ENCODE results near the gene FLAD1. TPM values are rescaled to one million over a fixed set of nuclear protein-coding genes. Genes with fewer than 3 reads are reported as not detected.

The FLAD1 gene
- total RNA-seq, 1 experiment from 2014 or later, result 97.0 TPM

DNA sequence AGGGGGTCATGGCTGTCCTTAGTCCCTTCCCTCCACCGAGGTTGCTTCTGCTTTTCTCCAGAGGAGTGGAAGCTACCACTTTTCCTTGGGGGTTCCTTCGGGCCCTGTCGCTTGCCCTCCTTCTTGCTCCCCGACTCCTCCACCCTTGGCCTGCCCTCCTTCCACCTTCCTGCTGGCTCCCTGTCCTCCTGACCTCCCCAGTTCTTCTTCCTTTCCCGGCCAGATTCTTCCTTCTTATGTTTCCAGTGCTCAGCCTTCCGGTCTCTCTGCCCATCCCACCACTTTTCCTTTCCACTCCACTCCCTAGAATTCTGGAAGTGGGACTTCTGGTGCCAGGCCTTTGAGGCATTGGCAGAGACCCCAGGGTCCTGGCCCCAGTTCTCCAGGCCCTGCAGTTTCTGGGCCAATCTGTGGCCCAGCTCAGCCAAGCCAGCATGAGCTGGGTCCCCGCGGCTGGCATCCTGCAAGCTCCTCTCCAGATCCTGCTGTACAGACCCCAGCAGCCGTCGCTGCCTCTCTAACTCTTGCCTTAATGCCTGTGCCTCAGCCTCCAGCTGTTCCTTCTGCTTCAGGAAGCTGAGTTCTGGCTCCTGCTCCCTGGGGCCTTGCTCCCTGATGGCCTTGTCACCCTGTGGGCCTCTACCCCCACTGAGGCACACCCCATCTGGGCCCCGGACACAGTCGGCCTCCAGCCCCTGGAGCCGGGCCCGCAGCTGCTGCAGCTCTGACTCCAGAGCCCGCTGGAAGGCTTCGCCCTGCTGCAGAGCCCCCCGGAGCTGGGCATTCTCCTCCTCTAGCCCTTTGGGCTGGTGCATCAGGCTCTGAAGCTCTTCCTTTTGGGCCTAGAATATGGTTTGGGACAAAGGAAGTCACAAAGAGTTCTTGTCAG is 36.9 kb upstream of the FLAD1 start:
- no peak overlapping the region for H2BK12ac ChIP-seq (ENCODE audit: insufficient read length, low read depth, low read length)
- no peaks in the 10 kb centered on the region for H3K27me3 Mint-ChIP-seq (ENCODE audit: low read depth)
- no CpG with 5 or more reads among the region's 17 CpGs for WGBS (ENCODE audit: extremely low coverage, insufficient read length, low lambda C conversion rate)
- no peak overlapping the region for H3T11ph ChIP-seq (ENCODE audit: low read length)
- no peaks in the 10 kb centered on the region for H3K79me1 ChIP-seq (ENCODE audit: insufficient read depth, low read depth, low read length, poor library complexity, severe bottlenecking)
- H3K23me2 ChIP-seq (ENCODE audit: insufficient read length, low read depth, low read length, poor library complexity, severe bottlenecking), result no peaks in the 10 kb centered on the region
- H2BK120ac ChIP-seq (ENCODE audit: low read depth, low read length, poor library complexity, severe bottlenecking), result no peak overlapping the region
- H4K8ac ChIP-seq (replicated peaks; ENCODE audit: insufficient read length, low read depth, low read length), result no peak overlapping the region
- no peak overlapping the region for H2BK20ac ChIP-seq (ENCODE audit: low read depth, low read length, poor library complexity, severe bottlenecking)
- H3K27ac ChIP-seq (ENCODE audit: insufficient read length, low read depth, low read length), result no peak overlapping the region
- no peaks in the 10 kb centered on the region for H3K27me3 ChIP-seq (ENCODE audit: insufficient read depth, low read length)
- H4K5ac ChIP-seq (ENCODE audit: insufficient read length, low read depth, low read length), result no peak overlapping the region
- H3K4me1 ChIP-seq (ENCODE audit: insufficient read depth, low read length), result peaks cover 3% of the 10 kb centered on the region; the same call in 1 of the 2 replicates
- no peak overlapping the region for H2AK5ac ChIP-seq (ENCODE audit: insufficient read length, low read length)
- TF ChIP-seq, protein P1, sequence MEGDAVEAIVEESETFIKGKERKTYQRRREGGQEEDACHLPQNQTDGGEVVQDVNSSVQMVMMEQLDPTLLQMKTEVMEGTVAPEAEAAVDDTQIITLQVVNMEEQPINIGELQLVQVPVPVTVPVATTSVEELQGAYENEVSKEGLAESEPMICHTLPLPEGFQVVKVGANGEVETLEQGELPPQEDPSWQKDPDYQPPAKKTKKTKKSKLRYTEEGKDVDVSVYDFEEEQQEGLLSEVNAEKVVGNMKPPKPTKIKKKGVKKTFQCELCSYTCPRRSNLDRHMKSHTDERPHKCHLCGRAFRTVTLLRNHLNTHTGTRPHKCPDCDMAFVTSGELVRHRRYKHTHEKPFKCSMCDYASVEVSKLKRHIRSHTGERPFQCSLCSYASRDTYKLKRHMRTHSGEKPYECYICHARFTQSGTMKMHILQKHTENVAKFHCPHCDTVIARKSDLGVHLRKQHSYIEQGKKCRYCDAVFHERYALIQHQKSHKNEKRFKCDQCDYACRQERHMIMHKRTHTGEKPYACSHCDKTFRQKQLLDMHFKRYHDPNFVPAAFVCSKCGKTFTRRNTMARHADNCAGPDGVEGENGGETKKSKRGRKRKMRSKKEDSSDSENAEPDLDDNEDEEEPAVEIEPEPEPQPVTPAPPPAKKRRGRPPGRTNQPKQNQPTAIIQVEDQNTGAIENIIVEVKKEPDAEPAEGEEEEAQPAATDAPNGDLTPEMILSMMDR (conservative IDR thresholded peaks at IDR 0.05), result no peak
- 0 out of 7 replicates have a peak overlapping the region, but pooled peaks of 1 of the 3 experiments have one; percentile 36 for H3K27ac Mint-ChIP-seq
- no peak overlapping the region; a peak in 1 of 5 replicates for H3K4me3 Mint-ChIP-seq
- no peak overlapping the region for H2BK15ac ChIP-seq (ENCODE audit: low read depth, low read length)
- DNase-seq, result no peak
- no peaks in the 10 kb centered on the region for H3K79me2 ChIP-seq (ENCODE audit: insufficient read depth, low read length)
- H3K23ac ChIP-seq (ENCODE audit: insufficient read length, low read depth, low read length), result no peak overlapping the region
- H2AFZ ChIP-seq (ENCODE audit: low read length), result no peak overlapping the region
- H3K4me2 ChIP-seq (ENCODE audit: insufficient read depth, insufficient read length, low read length), result no peak overlapping the region
- no peaks in the 10 kb centered on the region for H3K9me3 ChIP-seq (ENCODE audit: control insufficient read depth, low read depth, low read length)
- no peak overlapping the region for H2BK5ac ChIP-seq (ENCODE audit: insufficient read length, low read length)
- H3K9ac ChIP-seq (ENCODE audit: extremely low read depth, insufficient read length, low read length), result no peak overlapping the region
- no peaks in the 10 kb centered on the region for H4K20me1 ChIP-seq (ENCODE audit: control insufficient read depth, insufficient read depth, insufficient read length)
- H3K4me1 Mint-ChIP-seq, result peaks cover 9% of the 10 kb centered on the region in 2 experiments
- no peak overlapping the region for H3K14ac ChIP-seq (ENCODE audit: insufficient read depth, low read length)
- no peak overlapping the region for H3K18ac ChIP-seq (ENCODE audit: insufficient read length, low read depth, low read length)
- H3K36me3 Mint-ChIP-seq (ENCODE audit: insufficient read depth in 1 of 3, low read depth in 3 of 3), result peaks cover 0 to 15% (median 10%) of the 10 kb centered on the region in 3 experiments; a peak in 6 of 7 replicates
- H3K9me3 Mint-ChIP-seq, result no peaks in the 10 kb centered on the region
- no peak overlapping the region for H4K91ac ChIP-seq (ENCODE audit: insufficient read length, low read depth, low read length)
- no peak overlapping the region for H3K56ac ChIP-seq (ENCODE audit: insufficient read length, low read depth, low read length)
- no peak overlapping the region for H3K4ac ChIP-seq (ENCODE audit: low read depth, low read length)

All from H9 (cell line).